Osteoblast (primary cell): ENCODE results near the gene ASCC1. TPM values are rescaled to one million over a fixed set of nuclear protein-coding genes. Genes with fewer than 3 reads are reported as not detected.

Experiments
- DNase-seq: peaks from one replicate; pipeline ENCODE4 v3.0.0; 2011; ENCODE audit warnings: low spot score, mixed read lengths; ENCODE audit not compliant: insufficient read length; ENCODE audit errors: missing footprints
- H2AFZ ChIP-seq: 2 replicates; pipeline ENCODE4 v1.6.0; 2011; ENCODE audit warnings: mild to moderate bottlenecking, low read length
- H3K27ac ChIP-seq: 2 replicates; pipeline ENCODE4 v1.5.1; 2011; ENCODE audit warnings: mild to moderate bottlenecking, low read depth, low read length, moderate library complexity
- H3K27me3 ChIP-seq: 2 replicates; pipeline ENCODE4 v1.6.0; 2012; ENCODE audit warnings: mild to moderate bottlenecking, control low read depth, inconsistent platforms, low read length, moderate library complexity; ENCODE audit not compliant: insufficient read depth
- H3K36me3 ChIP-seq: 2 replicates; pipeline ENCODE4 v1.5.1; 2011; ENCODE audit warnings: mild to moderate bottlenecking, low read length, control low read depth, moderate library complexity; ENCODE audit not compliant: insufficient read depth
- H3K4me1 ChIP-seq: 2 replicates; pipeline ENCODE4 v1.5.1; 2011; ENCODE audit warnings: mild to moderate bottlenecking, low read length, control low read depth, moderate library complexity; ENCODE audit not compliant: insufficient read depth
- H3K4me2 ChIP-seq: 2 replicates; pipeline ENCODE4 v1.6.0; 2011; ENCODE audit warnings: mild to moderate bottlenecking, low read length; ENCODE audit not compliant: insufficient read depth
- H3K4me3 ChIP-seq: fragments of 200-600 bp; sonication (generic); 3 replicates; pipeline ENCODE4 v1.5.1; 2012; ENCODE audit warnings: mild to moderate bottlenecking, low read length, inconsistent platforms; ENCODE audit not compliant: insufficient read depth
- H3K79me2 ChIP-seq: 2 replicates; pipeline ENCODE4 v1.6.0; 2012; ENCODE audit warnings: mild to moderate bottlenecking, low read length, control low read depth, inconsistent platforms; ENCODE audit not compliant: insufficient read depth
- H3K9me3 ChIP-seq: 2 replicates; pipeline ENCODE4 v1.5.1; 2011; ENCODE audit warnings: low read depth, low read length, control low read depth
- H4K20me1 ChIP-seq: 2 replicates; pipeline ENCODE4 v1.6.0; 2012; ENCODE audit warnings: mild to moderate bottlenecking, low read length, control low read depth; ENCODE audit not compliant: insufficient read depth
- total RNA-seq: library from RNA; depleted of rRNA; stranded (reverse); fragments of >200 nt; gene quantifications from 2 replicates; pipeline ENCODE4 v1.2.3, GENCODE V29; 2012
- TF ChIP-seq, protein P1 (sequence below): IDR thresholded peaks from 2 replicates; pipeline ENCODE4 v1.5.1; 2011; ENCODE audit warnings: mild to moderate bottlenecking, low read depth, low read length, moderate library complexity; ENCODE audit errors: extremely low read depth

The ASCC1 gene
- total RNA-seq, 1 donor, result 40.2 TPM

DNA sequence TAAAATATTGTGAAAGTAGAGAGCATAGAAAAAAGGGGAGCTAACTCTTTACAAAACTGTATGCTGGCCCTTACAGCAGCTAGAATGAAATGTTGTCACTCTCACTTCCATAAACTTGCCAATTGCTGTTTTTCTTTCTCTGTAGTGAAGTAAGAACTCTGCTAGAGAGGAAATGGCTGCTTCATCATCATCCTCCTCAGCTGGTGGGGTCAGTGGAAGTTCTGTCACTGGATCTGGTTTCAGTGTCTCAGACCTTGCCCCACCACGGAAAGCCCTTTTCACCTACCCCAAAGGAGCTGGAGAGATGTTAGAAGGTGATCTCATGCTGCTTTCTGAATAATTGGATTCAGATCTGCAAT is 7.6 kb upstream of the ASCC1 start:
- peaks cover 3% of the 10 kb centered on the region for H4K20me1 ChIP-seq
- TF ChIP-seq, protein P1, sequence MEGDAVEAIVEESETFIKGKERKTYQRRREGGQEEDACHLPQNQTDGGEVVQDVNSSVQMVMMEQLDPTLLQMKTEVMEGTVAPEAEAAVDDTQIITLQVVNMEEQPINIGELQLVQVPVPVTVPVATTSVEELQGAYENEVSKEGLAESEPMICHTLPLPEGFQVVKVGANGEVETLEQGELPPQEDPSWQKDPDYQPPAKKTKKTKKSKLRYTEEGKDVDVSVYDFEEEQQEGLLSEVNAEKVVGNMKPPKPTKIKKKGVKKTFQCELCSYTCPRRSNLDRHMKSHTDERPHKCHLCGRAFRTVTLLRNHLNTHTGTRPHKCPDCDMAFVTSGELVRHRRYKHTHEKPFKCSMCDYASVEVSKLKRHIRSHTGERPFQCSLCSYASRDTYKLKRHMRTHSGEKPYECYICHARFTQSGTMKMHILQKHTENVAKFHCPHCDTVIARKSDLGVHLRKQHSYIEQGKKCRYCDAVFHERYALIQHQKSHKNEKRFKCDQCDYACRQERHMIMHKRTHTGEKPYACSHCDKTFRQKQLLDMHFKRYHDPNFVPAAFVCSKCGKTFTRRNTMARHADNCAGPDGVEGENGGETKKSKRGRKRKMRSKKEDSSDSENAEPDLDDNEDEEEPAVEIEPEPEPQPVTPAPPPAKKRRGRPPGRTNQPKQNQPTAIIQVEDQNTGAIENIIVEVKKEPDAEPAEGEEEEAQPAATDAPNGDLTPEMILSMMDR, result no peak
- no peak overlapping the region for H3K4me3 ChIP-seq
- no peak overlapping the region for H3K4me2 ChIP-seq
- peaks cover 10% of the 10 kb centered on the region for H3K79me2 ChIP-seq
- H3K36me3 ChIP-seq, result peaks cover 10% of the 10 kb centered on the region
- H3K27ac ChIP-seq, result no peak overlapping the region
- H3K9me3 ChIP-seq, result no peaks in the 10 kb centered on the region
- H3K4me1 ChIP-seq, result peaks cover 10% of the 10 kb centered on the region
- peak overlapping the region; percentile 17 for H2AFZ ChIP-seq
- no peak for DNase-seq
- no peaks in the 10 kb centered on the region for H3K27me3 ChIP-seq

DNA sequence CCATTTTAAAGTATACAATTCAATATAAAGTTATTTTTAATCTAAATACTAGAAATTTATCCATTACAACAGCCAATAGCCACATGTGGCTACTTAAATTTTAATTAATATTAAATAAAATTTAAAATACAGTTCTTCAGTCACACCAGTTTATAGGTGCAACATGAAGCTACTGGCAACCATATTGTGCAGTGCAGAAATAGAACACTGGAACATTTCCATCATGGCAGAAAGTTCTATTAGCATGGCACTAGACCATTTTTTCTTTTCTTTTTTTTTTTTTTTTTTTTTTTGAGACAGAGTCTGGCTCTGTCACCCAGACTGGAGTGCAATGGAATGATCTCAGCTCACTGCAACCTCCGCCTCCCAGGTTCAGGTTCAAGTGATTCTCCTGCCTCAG is 5.2 kb upstream of the ASCC1 start:
- Histone ChIP-seq H3K4me1 (peaks cover 15% of the 10 kb centered on the region), H3K79me2 (peaks cover 27% of the 10 kb centered on the region)

DNA sequence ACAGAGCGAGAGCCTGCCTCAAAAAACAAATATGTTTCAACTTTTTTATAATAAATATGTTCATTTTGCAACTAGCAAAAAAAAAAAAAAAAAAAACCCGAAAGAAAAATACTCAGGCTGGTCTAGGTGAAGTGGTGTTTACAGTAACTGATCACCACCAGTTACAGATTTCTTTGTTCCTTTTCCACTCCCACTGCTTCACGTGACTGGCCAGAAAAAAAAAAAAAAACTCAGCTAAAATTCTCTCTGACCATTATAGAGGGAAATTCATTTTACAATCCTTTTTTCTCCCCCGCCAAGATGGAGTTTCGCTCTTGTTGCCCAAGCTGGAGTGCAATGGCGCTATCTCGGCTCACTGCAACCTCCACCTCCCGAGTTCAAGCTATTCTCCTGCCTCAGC is 4.6 kb upstream of the ASCC1 start:
- Histone ChIP-seq H3K36me3 (peaks cover 10% of the 10 kb centered on the region), H3K9me3 (no peaks in the 10 kb centered on the region), H3K4me3 (no peak overlapping the region), H3K79me2 (peaks cover 28% of the 10 kb centered on the region), H3K4me1 (peaks cover 15% of the 10 kb centered on the region), H2AFZ (no peak overlapping the region), H3K27ac (no peak overlapping the region), H3K27me3 (no peaks in the 10 kb centered on the region), H3K4me2 (no peak overlapping the region), H4K20me1 (no peaks in the 10 kb centered on the region)
- DNase-seq, result no peak
- TF ChIP-seq, protein P1, result no peak

More for the DNA sequence above, 5.2 kb upstream of the ASCC1 start:
- TF ChIP-seq, protein P1, result no peak
- no peak overlapping the region for H3K4me2 ChIP-seq
- H3K36me3 ChIP-seq, result peaks cover 10% of the 10 kb centered on the region
- no peaks in the 10 kb centered on the region for H3K9me3 ChIP-seq
- DNase-seq, result no peak
- H3K4me3 ChIP-seq, result no peak overlapping the region
- no peak overlapping the region for H2AFZ ChIP-seq
- no peaks in the 10 kb centered on the region for H4K20me1 ChIP-seq
- H3K27ac ChIP-seq, result no peak overlapping the region
- no peaks in the 10 kb centered on the region for H3K27me3 ChIP-seq

DNA sequence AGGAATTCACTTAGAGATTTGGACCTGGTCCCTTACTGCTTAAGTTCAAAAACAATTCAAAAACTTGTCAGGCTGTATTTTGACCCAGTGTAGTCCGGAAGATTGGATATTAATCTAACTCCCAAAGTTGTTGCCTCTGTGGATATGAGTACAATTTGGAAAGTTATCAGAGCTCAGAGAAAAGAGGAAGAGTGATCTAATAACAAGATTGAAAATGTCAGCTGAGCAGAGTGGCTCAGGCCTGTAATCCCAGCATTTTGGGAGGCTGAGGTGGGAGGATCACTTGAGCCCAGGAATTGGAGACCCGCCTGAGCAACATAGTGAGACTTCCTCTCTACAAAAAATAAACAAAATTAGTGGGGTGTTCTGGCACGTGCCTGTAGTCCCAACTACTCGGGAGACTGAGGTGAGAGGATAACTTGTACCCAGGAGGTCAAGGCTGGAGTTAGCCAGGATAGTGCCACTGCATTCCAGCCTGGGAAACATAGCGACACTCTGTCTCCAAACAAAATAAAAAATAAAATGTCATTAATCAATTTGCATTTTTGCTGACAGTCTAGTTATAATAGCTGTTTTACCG is 3.2 kb upstream of the ASCC1 start:
- H3K79me2 ChIP-seq, result peaks cover 36% of the 10 kb centered on the region
- H3K9me3 ChIP-seq, result no peaks in the 10 kb centered on the region
- no peak overlapping the region for H3K4me3 ChIP-seq
- no peak overlapping the region for H3K27ac ChIP-seq
- DNase-seq, result no peak
- peaks cover 24% of the 10 kb centered on the region for H3K4me1 ChIP-seq
- no peak overlapping the region for H3K4me2 ChIP-seq
- no peak overlapping the region for H2AFZ ChIP-seq
- peaks cover 10% of the 10 kb centered on the region for H3K36me3 ChIP-seq
- TF ChIP-seq, protein P1, result no peak
- H3K27me3 ChIP-seq, result no peaks in the 10 kb centered on the region
- H4K20me1 ChIP-seq, result no peaks in the 10 kb centered on the region
